WI38 (cell line): ENCODE measurements around the gene STEAP4.

ENCODE experiments used
- H3K4me3 ChIP-seq: 2 replicates; pipeline ENCODE4 v1.5.1; 2011; ENCODE audit warnings: low read depth, mild to moderate bottlenecking, control low read depth, low read length
- TF ChIP-seq, protein P1 (sequence below): IDR thresholded peaks from 2 replicates; pipeline ENCODE4 v1.5.1; 2012; ENCODE audit warnings: low read depth, mild to moderate bottlenecking, control low read depth, low read length

The STEAP4 gene

DNA sequence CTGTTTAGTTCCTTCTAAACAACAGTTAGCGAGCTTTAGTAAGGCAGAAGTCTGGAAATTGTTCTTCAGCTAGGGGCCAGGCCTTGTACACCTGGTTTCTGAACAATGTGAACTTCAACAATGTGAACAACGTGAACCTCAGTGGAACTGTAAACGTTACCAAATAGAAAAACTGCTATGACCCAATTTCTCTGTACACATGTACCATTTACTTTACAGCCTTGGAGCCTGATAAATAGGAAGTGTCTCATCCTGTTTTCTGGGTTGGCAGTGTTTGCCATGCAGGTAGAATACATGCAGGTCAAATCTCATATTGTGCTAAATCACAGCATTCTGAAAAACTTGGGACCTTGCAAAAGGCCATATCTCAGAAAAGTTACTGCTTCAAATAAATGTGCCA lies 1.6 kb downstream of the STEAP4 start:
- H3K4me3 ChIP-seq, result no peak overlapping the region
- TF ChIP-seq, protein P1, sequence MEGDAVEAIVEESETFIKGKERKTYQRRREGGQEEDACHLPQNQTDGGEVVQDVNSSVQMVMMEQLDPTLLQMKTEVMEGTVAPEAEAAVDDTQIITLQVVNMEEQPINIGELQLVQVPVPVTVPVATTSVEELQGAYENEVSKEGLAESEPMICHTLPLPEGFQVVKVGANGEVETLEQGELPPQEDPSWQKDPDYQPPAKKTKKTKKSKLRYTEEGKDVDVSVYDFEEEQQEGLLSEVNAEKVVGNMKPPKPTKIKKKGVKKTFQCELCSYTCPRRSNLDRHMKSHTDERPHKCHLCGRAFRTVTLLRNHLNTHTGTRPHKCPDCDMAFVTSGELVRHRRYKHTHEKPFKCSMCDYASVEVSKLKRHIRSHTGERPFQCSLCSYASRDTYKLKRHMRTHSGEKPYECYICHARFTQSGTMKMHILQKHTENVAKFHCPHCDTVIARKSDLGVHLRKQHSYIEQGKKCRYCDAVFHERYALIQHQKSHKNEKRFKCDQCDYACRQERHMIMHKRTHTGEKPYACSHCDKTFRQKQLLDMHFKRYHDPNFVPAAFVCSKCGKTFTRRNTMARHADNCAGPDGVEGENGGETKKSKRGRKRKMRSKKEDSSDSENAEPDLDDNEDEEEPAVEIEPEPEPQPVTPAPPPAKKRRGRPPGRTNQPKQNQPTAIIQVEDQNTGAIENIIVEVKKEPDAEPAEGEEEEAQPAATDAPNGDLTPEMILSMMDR, result no peak

DNA sequence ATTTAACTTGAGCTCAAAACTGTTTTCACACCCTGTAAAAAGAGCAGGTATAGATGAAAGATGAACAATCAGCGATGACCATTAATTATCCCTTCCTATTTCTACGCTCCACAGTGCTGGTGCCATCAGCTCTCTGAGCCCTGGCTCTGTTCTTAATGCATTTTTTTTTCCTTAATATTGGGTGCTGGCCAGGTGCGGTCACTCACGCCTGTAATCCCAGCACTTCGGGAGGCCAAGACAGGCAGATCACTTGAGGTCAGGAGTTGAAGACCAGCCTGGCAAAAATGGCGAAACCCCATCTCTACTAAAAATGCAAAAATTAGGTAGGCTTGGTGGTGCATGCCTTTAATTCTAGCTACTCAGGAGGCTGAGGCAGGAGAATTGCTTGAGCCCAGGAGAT lies 4.2 kb downstream of the STEAP4 start:
- TF ChIP-seq, protein P1, result no peak
- no peak overlapping the region for H3K4me3 ChIP-seq

DNA sequence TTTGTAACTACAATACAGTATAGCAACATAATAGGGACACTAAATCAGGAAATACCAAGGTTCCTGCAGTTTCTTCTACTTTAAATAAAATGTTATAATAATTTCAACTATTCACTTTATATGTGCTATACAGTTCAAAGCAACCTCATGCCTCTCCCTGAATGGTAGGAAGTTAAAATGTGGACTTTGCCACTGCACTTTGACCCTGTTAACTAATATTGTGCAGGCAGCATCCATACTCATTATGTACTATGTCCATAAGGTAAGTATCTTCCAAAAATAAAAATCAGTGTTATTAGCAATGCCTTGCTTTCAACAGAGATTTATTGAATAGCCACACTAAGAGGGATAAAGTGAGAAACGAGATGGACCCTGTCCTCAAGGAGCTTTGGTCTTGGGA lies 4.8 kb downstream of the STEAP4 start:
- TF ChIP-seq, protein P1, result no peak

DNA sequence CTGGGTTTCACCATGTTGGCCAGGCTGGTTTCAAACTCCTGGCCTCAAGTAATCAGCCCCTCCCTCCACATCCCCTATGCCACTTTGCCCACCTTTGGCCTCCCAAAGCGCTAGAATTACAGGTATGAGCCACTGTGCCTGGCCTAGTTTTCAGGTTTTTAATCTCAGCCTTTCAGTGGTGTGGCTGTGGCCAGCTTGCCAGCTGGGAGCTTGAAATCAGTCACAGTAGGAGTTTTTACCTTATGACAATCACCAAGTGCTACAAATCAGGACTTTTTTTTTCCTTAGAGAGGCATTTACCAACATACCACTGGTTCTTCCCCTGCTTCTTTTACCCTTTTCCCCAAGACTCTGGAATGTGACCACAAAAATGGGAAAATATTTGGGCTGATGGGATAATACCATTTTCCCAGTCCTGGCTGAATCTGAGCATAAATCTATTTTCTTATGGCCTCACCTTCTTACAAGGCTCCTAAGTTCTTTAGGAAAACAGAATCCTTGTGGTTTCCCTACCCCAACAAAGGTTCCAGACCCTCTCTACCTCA lies 6.2 kb downstream of the STEAP4 start:
- TF ChIP-seq, protein P1, result no peak

More for the DNA sequence above, 4.8 kb downstream of the STEAP4 start:
- no peak overlapping the region for H3K4me3 ChIP-seq

DNA sequence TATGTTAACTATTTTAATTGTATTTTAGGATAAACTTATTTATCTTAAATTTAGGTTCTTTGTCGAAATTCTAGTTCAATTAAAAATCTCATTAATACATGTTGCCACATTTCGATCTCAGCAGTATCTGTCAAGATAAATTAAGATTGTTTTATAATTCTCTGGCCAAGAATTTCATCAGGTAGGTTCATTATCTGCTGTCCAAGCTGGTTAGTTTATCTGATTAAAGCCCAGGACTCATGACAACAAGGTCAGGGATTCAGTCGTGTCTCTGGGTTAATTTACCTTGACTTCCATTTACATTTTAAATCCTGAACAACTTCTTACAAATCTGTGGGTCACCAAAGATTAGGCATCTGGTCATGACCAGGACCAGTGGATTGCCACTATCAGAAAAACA lies 7.6 kb downstream of the STEAP4 start:
- H3K4me3 ChIP-seq, result no peak overlapping the region
- TF ChIP-seq, protein P1, result no peak

More for the DNA sequence above, 6.2 kb downstream of the STEAP4 start:
- no peak overlapping the region for H3K4me3 ChIP-seq

DNA sequence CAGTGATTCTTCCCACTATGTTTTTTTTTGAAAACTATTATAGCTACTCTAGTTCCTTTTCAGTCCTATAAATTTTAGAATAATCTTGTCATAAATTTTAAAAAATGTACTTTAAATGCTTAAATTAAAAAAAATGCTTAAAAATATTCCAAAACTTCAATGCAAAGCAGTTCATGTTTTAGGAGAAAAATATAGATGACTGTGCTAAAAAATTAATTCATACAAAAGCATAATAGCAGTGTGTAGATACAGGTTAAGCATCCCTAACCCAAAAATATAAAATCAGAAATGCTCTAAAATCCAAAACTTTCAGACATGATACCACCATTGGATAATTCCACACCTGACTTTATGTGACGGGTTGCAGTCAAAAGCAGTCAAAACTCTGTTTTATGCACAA lies 12.8 kb downstream of the STEAP4 start:
- TF ChIP-seq, protein P1, result no peak
- no peak overlapping the region for H3K4me3 ChIP-seq

DNA sequence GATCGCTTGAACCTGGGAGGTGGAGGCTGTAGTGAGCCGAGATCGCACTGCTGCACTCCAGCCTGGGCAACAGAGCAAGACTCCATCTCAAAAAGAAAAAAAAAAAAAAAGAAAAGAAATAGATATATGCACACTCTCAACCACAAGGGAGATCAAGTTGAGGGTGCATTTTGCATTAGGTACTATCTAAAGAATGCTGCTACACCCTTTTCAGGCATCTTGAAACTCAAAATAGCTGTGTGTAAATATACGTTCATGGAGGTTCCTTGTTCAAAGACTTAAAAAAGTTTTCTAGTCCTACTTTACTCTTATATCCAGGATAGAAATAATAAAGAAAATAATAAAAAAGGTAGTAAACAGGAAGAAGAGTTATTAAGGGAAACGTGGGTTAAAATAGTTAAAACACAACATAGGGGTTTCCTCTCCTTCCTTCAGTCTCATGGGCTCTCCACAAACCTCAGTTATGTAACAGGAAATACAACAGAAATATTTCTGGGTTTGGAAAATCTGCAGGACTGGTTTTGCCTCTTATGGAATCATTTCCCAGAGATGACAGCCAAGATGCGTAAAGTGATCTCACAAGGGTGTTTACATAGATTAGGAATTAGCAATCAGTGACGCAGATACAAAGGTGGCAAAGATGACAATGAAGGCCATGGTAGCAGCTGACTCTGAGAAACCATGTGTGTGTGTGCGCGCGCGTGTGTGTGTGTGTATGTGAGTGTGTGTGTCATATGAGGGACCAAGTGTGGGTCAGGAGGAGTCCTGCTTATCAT lies 15.1 kb downstream of the STEAP4 start:
- no peak overlapping the region for H3K4me3 ChIP-seq
- TF ChIP-seq, protein P1, result no peak
